ENCODE results near the gene CFAP97D2.

GRCh38 chr13:114230575-114230974, 51.5 kb downstream of the CFAP97D2 start:
- no peak for TF ChIP-seq CTCF (IDR thresholded peaks at IDR 0.05)
- TF ChIP-seq ZFX (IDR thresholded peaks at IDR 0.05; ENCODE audit: borderline replicate concordance), result no peak

Data from 22Rv1 (cell line).